ENCODE measurements around the gene CERT1. TPM values are rescaled to one million over a fixed set of nuclear protein-coding genes. Genes with fewer than 3 reads are reported as not detected.

Gene CERT1
- total RNA-seq, 1 donor from 2014 or later: 34.3 TPM

- intact Hi-C loops (cut with micrococcal nuclease): no loop called here
These were observed 28.9 kb downstream of the CERT1 start for GRCh38 chr5:75482482-75482881.

DNA sequence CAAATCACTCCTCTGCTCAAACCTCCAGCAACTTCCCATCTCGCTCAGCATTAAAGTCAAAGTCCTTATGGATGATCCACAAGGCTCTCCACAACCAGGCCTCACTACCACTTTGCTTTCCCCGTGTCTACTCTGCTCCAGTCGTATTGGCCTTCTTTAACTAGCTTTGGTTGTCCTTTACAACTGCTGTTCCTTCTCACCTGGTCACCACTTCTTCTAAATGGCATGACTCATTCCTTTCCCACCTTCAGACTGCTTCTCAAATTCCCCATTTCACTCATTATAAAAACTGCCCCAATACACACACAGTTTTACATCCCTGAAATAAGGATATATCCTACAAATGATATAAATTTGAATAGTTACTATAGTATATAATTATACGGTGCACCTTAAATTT, 30.4 kb downstream of the CERT1 start:
- intact Hi-C loops (cut with micrococcal nuclease): no loop called here

- intact Hi-C loops (cut with micrococcal nuclease): no loop called here
These were observed 36.1 kb downstream of the CERT1 start for GRCh38 chr5:75475364-75475763.

DNA sequence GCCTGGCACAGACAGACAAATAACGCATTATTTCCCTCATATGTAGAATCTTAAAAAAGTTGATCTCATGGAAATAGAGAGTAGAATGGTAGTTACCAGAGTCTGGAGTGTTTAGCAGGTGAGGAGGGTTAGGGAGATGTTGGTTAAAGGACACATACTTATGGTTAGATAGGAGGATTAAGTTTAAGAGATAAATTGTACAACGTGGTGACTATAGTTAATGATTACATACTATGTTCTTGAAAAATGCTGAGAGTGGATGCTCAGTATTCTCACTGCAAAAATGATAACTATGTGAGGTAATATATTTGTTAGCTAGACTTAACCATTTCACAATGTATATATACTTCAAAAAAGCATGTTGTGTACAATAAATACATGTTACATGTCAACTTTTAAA, 38.0 kb downstream of the CERT1 start:
- intact Hi-C loops (cut with micrococcal nuclease): no loop called here

DNA sequence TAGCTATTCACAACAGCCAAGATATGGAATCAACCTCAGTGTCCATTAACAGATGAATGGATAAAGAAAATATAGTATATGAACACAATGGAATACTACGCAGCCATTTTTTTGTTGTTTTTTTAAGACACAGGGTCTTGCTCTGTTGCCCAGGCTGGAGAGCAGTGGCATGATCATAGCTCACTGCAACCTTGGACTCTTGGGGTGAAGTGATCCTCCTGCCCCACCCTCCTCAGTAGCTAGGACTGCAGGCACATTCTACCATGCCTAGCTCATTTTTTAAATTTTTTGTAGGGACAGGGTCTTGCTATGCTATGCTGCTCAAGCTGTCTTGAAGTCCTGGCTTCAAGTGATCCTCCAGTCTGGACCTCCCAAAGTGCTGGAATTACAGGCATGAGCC, 38.5 kb downstream of the CERT1 start:
- intact Hi-C loops (cut with micrococcal nuclease): no loop called here

GRCh38 chr5:75471193-75471592, 40.2 kb downstream of the CERT1 start:
- intact Hi-C loops (cut with micrococcal nuclease): no loop called here

DNA sequence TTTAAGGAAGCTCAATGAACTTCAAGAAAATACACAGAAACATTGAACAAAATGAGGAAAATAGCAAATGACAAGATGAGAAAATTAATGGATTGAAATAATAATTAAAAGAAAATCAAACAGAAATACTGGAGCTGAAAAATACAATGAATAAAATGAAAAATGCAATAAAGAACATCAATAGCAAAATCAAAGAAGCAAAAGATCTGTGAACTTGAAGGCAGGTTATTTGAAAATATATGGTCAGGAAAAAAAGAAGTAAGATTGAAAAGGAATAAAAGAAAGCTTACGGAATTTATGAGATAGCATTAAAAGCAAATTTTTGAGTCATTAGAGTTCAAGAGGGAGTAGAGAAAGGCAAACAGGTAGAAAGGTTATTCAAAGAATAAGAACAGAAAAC, 42.4 kb downstream of the CERT1 start:
- intact Hi-C loops (cut with micrococcal nuclease): no loop called here

DNA sequence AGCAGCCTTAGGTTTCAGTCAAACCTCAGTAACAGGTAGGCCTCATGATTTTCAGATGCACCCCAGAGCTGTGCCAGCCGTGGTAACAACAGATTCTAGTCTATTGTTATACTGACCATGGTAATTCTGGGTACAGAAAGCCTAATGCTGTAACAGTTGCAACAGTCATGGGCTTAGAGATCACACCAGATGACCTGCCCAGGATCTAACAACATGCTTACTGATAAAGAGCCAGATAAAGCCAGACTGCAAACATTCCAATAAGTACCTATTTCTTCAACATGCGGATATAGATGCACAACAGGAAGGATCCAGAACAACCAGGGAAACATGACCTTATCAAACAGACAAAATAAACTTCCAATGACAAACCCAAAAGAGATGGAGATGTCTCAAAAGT, 42.8 kb downstream of the CERT1 start:
- intact Hi-C loops (cut with micrococcal nuclease): no loop called here

- intact Hi-C loops (cut with micrococcal nuclease): no loop called here
These were observed 45.3 kb downstream of the CERT1 start for GRCh38 chr5:75466006-75466716.

- intact Hi-C loops (cut with micrococcal nuclease): no loop called here
These were observed 45.9 kb downstream of the CERT1 start for GRCh38 chr5:75465480-75465879.

- intact Hi-C loops (cut with micrococcal nuclease): no loop called here
These were observed 47.7 kb downstream of the CERT1 start for GRCh38 chr5:75463726-75464125.

DNA sequence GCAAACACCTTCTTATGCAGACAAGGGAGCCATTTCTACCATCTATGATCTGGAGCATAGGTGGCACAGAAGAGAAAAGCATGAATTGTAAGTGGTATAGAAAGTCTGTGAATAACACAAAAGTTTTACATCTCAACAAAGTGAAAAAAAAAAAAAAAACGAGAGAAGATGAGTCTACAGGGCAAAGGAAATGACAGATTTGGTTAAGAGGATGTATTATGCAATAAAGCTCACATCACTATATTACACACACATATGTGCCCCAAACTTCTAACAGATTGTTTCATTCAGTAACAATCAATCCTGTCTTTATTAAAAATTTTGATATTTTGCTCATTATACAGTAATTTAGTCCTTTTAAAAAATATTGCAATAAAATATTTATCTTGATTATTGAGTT, 49.8 kb downstream of the CERT1 start:
- intact Hi-C loops (cut with micrococcal nuclease): no loop called here

DNA sequence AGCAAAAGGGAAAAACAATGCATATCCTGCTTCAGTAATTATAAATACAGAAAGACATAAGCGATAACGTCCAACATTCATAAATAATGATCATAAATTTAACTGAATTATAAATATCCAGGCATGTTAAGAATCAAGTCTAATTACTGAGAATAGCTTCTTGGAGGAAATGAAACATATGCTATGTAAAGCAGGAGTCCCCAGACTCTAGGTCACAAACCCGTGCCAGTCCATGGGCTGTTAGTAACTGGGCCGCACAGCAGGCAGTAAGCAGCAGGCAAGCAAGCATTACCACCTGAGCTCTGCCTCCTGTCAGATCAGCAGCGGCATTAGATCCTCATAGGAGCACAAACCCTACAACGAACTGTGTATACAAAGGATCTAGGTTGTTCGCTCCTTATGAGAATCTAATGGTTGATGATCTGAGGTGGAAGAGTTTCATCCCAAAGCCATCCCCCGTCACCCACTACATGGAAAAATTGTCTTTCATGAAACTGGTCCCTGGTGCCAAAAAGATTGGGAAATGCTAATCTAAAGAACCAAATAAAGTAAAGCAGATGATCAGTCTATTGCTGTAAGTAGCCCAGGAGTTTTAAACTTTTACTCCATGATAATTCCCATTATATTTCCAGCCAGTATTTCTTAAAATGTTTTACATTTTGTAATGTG, 50.4 kb downstream of the CERT1 start:
- intact Hi-C loops (cut with micrococcal nuclease): no loop called here

- intact Hi-C loops (cut with micrococcal nuclease): no loop called here
These were observed 50.9 kb downstream of the CERT1 start for GRCh38 chr5:75460532-75460931.

GRCh38 chr5:75457691-75458090, 53.7 kb downstream of the CERT1 start:
- intact Hi-C loops (cut with micrococcal nuclease): no loop called here

DNA sequence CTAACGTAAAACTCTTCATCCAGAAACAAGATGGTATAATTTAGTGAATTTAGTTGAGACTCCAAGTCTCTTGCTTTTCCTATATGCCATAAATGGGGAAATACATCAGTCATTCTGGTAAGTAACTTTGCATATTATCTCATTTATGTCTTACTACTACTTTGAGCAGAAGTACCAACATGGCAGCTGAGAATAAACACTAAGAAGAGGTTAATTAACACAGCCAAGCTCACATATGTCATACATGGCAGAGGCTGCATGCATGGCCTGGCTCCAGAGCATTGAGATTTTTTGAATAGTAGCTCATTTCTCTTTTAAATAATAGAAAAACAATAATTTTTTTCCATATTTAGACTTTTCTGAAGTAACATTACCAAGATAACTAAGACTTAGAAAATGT, 54.3 kb downstream of the CERT1 start:
- intact Hi-C loops (cut with micrococcal nuclease): no loop called here

DNA sequence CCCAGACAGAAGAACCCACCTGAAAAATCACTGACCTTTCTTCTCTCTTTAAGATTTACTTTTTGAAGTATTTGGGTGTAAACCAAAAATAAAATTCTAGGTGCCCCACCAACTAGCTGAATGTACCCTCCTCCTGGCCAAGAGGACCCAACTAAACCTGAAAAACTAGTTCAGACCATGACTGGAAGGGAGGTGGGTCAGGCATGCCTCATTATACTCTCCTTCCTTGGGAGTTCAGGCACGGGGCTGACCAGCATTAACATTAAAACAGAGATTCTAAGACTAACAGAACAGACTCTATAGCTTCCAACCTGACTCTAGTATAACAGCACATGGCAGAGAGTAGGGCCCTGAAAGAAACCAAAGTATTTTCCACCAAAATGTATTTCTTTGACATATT, 61.4 kb downstream of the CERT1 start:
- intact Hi-C loops (cut with micrococcal nuclease): no loop called here

GRCh38 chr5:75446068-75446467, 65.4 kb downstream of the CERT1 start:
- intact Hi-C loops (cut with micrococcal nuclease): no loop called here

DNA sequence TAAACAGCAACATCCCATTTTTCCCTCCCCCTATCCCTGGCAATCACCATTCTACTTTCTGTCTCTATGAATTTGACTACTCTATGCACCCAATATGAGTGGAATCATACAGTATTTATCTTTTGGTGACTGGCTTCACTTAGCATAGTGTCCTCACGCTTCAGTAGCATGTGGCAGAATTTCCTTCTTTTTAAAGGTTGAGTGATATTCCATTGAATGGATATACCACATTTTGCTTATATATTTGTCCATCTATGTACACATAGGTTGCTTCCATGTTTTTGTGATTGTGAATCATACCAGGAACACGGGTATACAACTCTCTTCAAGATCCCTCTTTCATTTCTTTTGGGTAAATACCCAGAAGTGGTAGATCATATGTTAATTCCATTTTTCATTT, 69.9 kb downstream of the CERT1 start:
- intact Hi-C loops (cut with micrococcal nuclease): no loop called here

GRCh38 chr5:75439276-75439675, 72.2 kb downstream of the CERT1 start:
- intact Hi-C loops (cut with micrococcal nuclease): no loop called here

DNA sequence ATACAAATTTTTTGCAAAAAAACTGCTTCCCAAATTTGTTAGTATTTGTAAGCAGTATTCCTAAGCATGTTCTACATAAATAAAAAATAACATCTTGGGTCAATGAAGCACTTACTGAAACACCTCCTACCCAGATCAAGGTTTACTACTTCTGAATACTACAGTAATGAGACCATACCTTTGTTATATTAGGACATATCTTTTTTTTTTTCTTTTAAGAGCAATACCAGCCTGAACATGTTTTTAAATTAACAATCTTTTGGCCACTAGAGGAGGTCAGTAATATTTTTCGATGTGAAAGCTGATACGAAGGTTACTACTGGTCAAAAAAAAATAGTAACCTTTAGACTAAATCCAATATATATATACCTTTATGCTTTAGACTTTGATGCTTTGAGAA, 72.7 kb downstream of the CERT1 start:
- intact Hi-C loops (cut with micrococcal nuclease): no loop called here

- intact Hi-C loops (cut with micrococcal nuclease): no loop called here
These were observed 76.3 kb downstream of the CERT1 start for GRCh38 chr5:75435096-75435495.

DNA sequence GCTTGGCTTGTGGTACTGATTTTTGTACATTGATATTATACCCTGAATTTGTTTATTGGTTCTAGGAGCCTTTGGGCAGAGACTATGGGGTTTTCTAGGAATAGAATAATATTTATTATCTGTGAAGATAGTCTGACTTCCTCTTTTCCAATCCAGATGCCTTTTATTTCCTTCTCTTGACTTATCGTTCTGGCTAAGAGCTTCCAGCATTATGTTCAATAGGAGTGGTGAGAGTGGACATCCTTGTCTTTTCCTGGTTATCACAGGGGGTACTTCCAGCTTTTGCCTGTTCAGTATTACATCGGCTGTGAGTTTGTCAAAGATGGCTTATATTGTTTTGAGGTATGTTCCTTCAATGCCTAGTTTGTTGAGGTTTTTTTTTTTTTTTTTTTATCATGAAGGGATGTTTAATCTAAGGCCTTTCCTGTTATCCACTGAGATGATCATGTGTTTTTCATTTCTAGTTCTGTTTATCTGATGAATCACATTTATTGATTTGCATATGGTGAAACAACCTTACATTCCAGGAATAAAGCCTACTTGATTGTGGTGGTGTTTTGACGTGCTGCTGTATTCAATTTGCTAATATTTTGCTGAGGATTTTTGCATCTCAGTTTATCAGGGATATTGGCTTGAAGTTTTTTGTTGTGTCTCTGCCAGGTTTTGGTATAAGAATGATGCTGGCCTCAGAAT, 77.5 kb downstream of the CERT1 start:
- intact Hi-C loops (cut with micrococcal nuclease): no loop called here
